Testis (tissue), 2 donors: ENCODE measurements around the gene PUM2.

ENCODE experiments used
- POLR2A ChIP-seq: fragments of 450-650 bp; IDR thresholded peaks from one replicate; pipeline ENCODE4 v1.6.1; 2017; ENCODE audit warnings: antibody characterized with exemption, mild to moderate bottlenecking, moderate library complexity
- TF ChIP-seq, protein P1 (sequence below), 3 experiments: fragments of 450-650 bp in 2 of 3; fragments of 200-600 bp in 1 of 3; sonication (generic) in 1 of 3; IDR thresholded peaks; one replicate each; pipeline ENCODE4 v1.5.1; 2016 to 2019; ENCODE audit warnings: antibody characterized with exemption in 3 of 3, mild to moderate bottlenecking in 2 of 3, moderate library complexity in 1 of 3

DNA sequence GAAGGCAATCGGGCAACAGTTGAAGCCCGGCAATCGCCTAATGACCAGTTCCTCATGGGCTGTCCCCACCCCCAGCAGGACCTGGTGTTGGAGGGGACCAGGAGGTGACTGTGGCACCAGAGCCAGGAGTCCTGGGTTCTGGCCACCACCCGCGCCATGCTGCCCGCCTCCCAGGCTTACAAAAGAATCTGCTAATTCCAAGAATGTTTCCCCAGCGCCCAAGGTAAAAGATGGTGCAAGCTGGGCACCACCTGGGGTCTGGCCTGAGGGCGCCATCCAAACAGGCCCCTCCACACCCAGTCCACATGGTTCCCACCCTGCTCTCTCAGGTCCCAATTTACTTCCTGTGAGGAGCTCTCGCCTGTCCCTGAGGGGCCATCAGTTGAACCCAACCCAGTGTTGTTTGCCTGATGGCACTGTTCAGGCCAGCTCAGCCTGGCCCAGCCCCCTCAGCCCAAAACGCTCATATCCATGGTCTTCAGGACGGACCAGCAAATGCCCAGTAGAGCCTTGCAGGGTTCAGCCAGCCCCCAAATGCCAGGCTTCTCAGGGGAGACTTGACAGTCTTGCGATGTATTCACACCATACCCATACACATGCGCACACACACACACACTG, 130.8 kb downstream of the PUM2 start:
- TF ChIP-seq, protein P1, sequence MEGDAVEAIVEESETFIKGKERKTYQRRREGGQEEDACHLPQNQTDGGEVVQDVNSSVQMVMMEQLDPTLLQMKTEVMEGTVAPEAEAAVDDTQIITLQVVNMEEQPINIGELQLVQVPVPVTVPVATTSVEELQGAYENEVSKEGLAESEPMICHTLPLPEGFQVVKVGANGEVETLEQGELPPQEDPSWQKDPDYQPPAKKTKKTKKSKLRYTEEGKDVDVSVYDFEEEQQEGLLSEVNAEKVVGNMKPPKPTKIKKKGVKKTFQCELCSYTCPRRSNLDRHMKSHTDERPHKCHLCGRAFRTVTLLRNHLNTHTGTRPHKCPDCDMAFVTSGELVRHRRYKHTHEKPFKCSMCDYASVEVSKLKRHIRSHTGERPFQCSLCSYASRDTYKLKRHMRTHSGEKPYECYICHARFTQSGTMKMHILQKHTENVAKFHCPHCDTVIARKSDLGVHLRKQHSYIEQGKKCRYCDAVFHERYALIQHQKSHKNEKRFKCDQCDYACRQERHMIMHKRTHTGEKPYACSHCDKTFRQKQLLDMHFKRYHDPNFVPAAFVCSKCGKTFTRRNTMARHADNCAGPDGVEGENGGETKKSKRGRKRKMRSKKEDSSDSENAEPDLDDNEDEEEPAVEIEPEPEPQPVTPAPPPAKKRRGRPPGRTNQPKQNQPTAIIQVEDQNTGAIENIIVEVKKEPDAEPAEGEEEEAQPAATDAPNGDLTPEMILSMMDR (IDR thresholded peaks at IDR 0.05): no peak
- no peak for TF ChIP-seq POLR2A
